CD4-positive, alpha-beta T cell treated with Interleukin-12 subunit alpha and Interleukin-12 subunit beta, for 1 hour (primary cell): ENCODE measurements around the gene FAM9C.
"Not testable (repeated sequence)": the region's sequence is repeated elsewhere in the genome, so short reads cannot be mapped to it uniquely, and the experiment has no call there.

Experiments
- DNase-seq: peaks from one replicate; pipeline ENCODE4 v3.0.0-alpha.2; 2020

The FAM9C gene

DNA sequence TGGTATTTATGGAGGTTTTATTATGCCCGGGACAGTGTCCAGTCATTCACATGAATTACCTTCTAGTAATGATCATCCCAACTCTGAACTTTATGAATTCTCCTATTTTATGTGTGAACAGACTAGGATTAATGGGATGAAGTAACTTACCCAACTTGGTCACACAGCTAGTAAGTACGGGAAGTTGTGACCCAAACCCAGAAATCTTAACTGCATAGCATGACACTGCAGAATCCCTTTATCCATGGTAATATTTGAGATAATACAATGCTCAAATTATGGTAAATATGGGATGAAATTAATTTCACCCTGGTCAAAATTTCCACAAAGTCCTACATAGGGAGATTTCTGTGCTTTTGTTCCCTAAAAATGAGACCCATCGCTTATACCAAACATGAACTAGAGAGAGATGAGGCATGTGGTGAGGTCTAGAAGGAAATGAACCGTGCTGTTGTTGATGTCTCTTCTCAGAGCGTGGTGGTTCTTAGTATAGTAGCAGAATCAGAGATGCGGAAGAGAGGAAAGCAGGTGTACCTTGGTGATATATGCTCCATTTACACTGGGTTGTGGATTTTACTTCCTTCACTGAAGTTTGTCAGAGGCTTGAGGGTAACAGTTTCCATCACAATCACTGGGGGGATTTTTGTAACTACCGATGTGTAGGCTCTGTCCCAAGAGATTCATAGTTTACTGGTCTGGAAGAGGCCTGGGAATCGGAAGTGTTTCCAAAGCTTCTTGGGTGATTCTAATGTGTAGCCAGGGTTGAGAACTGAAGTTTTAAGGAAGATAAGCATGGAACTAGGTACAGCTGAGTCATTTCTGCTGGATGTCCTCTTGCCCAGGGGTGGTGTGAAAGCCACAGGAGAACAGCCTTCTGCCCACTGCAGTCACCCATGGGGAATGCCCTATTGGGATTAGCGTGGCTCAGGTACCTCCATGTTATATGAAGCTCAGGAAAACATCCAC lies 30.2 kb upstream of the FAM9C start:
- peak; percentile 47 for DNase-seq

DNA sequence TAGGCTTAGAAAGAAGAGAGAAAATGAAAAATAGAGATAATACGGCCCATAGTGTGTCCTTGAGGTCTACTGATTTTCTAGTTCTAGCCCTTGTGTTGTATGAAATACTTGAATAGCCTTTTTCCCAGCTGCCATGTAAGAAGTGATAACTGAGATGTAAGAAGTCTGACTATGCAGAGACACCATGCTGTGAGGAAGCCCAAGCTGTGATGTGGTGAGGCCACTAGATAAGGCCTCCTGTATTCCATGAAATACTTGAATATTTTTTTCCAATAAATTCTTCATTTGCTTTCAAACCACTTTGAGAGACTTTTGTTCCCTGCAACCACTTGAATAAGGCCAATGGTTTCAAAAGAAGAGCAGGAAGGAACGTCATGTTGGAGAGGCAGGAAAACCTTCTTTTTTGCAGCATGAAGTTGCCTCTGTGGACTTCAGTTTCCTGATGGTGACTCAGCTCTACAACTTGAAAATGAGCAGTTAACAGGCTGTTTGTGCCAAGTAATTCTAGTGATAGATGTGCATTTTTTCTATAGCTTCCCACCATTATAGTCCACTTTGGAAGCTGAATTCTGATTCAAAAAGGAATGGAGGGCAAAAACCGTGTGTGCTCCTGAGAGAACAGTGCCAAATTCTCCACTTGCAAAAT lies 25.5 kb upstream of the FAM9C start:
- no peak for DNase-seq

- no peak for DNase-seq
Observed at GRCh38 chrX:13068651-13069050, 24.2 kb upstream of the FAM9C start.

GRCh38 chrX:13067773-13068172 lies 23.4 kb upstream of the FAM9C start:
- no peak for DNase-seq

- no peak for DNase-seq
Observed at GRCh38 chrX:13066391-13066790, 22.0 kb upstream of the FAM9C start.

- no peak for DNase-seq
Observed at GRCh38 chrX:13064599-13065143, 20.3 kb upstream of the FAM9C start.

DNA sequence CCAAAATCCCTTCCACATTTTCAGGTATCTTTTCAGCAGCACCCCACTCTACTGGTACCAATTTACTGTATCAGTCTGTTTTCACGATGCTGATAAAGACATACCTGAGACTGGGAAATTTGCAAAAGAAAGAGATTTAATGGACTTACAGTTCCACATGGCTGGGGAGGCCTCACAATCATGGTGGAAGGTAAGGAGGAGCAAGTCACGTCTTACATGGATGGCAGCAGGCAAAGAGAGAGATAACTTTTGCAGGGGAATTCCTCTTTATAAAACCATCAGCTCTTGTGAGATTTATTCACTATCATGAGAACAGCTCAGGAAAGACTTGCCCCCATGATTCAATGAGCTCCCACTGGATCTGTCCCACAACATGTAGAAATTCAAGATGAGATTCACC lies 18.7 kb upstream of the FAM9C start:
- DNase-seq: not testable (repeated sequence)

GRCh38 chrX:13062331-13062730 lies 17.9 kb upstream of the FAM9C start:
- DNase-seq: not testable (repeated sequence)

- not testable (repeated sequence) for DNase-seq
Observed at GRCh38 chrX:13061215-13061708, 16.8 kb upstream of the FAM9C start.

- DNase-seq: no peak
Observed at GRCh38 chrX:13059637-13060499, 15.4 kb upstream of the FAM9C start.

DNA sequence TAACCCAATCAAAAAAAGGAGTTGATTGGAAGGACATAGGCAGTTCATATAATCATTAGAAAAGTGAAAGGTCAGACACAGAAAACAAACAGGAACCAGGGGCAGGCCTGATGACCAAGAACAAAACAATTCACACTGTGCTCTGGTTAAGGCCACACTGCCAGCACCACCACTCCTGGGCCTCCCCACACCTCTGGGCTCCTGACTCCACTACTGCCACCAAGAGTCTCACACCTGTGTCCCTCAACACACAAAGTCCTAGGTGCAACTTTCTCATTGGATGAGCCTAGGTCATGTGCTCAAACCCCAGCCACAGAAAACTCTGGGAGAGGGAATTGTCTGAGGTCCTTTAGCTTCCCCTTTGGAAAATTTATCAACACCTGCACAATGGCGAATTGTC lies 11.1 kb upstream of the FAM9C start:
- DNase-seq: no peak

- no peak for DNase-seq
Observed at GRCh38 chrX:13053171-13053570, 8.8 kb upstream of the FAM9C start.

GRCh38 chrX:13051529-13052172 lies 7.2 kb upstream of the FAM9C start:
- DNase-seq: peak; percentile 67

- DNase-seq: no peak
Observed at GRCh38 chrX:13051167-13051528, 6.7 kb upstream of the FAM9C start.

GRCh38 chrX:13050151-13050550 lies 5.7 kb upstream of the FAM9C start:
- DNase-seq: no peak

- DNase-seq: no peak
Observed at GRCh38 chrX:13048280-13048679, 3.9 kb upstream of the FAM9C start.

DNA sequence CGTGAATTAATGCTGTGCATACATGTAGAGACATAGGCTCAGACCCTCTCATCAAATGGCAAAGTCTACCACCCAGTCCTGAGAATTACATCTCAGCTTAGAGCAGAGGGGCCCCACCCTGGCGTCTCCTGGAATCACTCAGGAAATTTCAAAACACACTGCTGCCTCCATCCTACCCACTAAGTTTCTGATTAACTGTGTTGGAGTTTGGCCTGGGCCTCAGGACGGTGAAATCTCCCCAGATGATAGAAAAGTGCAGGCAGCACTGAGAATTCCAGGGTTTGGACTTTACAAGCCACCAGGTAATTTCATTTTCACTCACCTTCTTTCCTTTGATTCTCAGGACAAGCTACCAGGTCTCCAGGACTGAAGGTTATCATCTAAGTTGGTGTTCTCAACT lies 3.3 kb upstream of the FAM9C start:
- no peak for DNase-seq

DNA sequence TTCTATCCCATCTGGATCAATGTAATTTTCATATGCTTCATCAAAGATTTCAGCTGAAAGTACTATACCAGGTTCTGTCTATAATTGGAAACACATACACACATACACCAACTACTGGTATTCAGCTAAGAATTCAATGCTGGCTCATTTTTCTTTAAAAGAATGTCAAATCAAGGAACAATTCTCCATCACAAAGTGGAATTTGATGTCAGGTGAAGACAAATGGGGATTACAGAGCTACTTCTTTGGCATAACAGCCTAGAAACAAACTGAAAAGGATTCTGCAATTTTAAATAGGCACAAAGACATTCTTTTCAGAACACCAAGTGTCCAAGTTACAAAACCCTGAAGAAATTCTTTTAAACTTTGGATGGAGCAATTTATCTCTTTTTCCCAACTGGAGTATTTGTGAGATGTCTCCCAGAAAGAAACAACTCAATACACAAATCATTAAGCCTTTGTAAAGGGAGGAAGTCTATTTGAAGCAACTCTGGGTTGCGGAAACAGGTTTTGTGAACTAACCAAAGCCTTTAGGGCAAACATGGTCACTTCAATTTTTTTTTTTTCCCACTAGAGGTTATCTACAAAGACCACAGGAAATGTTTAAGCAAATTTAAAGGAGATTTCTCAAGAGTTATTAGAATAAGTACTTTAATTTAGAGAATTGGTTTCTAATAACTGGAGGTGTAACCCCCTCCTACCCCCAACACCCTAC lies 1.9 kb upstream of the FAM9C start:
- DNase-seq: no peak

GRCh38 chrX:13043938-13044337 lies 482 bp downstream of the FAM9C start:
- no peak for DNase-seq

- no peak for DNase-seq
Observed at GRCh38 chrX:13043138-13043537, 1.3 kb downstream of the FAM9C start.

DNA sequence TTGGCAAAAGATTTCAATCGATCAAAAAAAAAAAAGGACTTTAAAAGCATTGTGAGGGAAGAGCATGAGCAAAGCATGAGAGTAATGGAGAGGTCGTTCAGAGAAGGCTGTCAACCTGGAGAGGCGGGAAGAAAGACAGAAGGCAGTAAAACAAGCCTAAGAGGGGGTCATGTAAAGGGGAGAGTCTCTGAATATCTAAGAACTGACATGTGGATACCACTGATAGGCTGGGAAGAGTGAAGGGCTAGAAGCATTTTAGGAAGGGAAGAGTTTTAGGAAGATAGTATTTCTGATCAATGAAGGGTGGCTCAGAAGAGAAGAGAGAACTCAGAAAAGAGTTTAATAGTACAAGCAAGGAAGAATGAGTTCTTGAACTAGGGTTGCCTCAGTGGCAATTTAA lies 7.5 kb downstream of the FAM9C start:
- no peak for DNase-seq

DNA sequence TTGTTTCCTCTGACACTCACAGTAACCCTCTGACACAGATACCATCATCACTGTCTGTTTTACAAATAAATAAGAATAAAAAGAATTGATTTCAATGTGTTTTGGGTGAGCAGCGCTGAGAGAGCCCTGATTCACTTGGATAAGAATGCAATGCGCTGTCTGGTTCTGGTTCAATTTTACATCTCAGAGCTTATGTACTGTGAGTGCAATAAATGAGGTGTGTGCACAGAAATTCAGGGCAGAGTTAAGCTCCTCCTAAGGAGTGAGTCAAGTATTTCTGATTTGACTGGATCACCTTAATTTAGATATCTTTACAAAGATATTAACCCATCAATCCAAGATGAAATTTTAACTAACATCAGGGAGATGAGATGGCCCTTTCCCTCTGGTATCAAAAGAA lies 11.2 kb downstream of the FAM9C start:
- DNase-seq: no peak
